K562 (cell line): ENCODE results near the gene CCR2. TPM values are rescaled to one million over a fixed set of nuclear protein-coding genes. Genes with fewer than 3 reads are reported as not detected.
A peak's percentile ranks its signal among the peaks of the same experiment; 100 is the strongest.

Source experiments
- CREB1 ChIP-seq, 2 experiments: sonication (generic) in 1 of 2; formaldehyde crosslinking in 1 of 2; IDR thresholded peaks; 2 replicates each; pipeline versions ENCODE4 v1.6.1 to v1.8.0; 2012 to 2022; ENCODE audit warnings: inconsistent platforms in 1 of 2, mild to moderate bottlenecking in 1 of 2, missing genetic modification reagents in 1 of 2, moderate library complexity in 1 of 2
- FUS ChIP-seq: fragments of 200-400 bp; formaldehyde crosslinking; optimal IDR thresholded peaks from 2 replicates; pipeline ENCODE3; 2017; ENCODE audit warnings: low read depth, low read length
- HEY1 ChIP-seq: fragments of 250-450 bp; sonication (Bioruptor Pico); IDR thresholded peaks from 2 replicates; pipeline ENCODE4 v1.5.0; 2020; ENCODE audit warnings: mild to moderate bottlenecking, moderate library complexity, borderline replicate concordance
- ILK ChIP-seq: fragments of 450-650 bp; IDR thresholded peaks from 2 replicates; pipeline ENCODE4 v1.6.1; 2016; ENCODE audit warnings: missing genetic modification characterization, low read depth, mild to moderate bottlenecking, missing compliant biosample characterization, moderate library complexity, borderline replicate concordance
- KLF13 ChIP-seq: fragments of 450-650 bp; IDR thresholded peaks from 2 replicates; pipeline ENCODE4 v1.6.1; 2016; ENCODE audit warnings: missing genetic modification characterization, low read depth, mild to moderate bottlenecking, missing compliant biosample characterization, moderate library complexity, borderline replicate concordance
- MCM5 ChIP-seq: fragments of 450-650 bp; IDR thresholded peaks from 2 replicates; pipeline ENCODE4 v1.6.1; 2016; ENCODE audit warnings: low read depth
- NUFIP1 ChIP-seq: fragments of 450-650 bp; IDR thresholded peaks from 2 replicates; pipeline ENCODE4 v1.6.1; 2018; ENCODE audit not compliant: partially characterized antibody
- OTX1 ChIP-seq: fragments of 450-650 bp; formaldehyde crosslinking; IDR thresholded peaks from 2 replicates; pipeline ENCODE4 v1.4.0; 2022; ENCODE audit warnings: mild to moderate bottlenecking
- PHB ChIP-seq: fragments of 250-450 bp; sonication (Bioruptor Pico); IDR thresholded peaks from 2 replicates; pipeline ENCODE4 v1.5.0; 2021
- RBM17 ChIP-seq: fragments of 200-400 bp; formaldehyde crosslinking; IDR thresholded peaks from 2 replicates; pipeline ENCODE4 v1.6.1; 2017; ENCODE audit warnings: low read depth, mild to moderate bottlenecking, low read length, borderline replicate concordance
- RNF2 ChIP-seq: sonication (generic); IDR thresholded peaks from 2 replicates; pipeline ENCODE4 v1.6.1; 2016
- SMAD4 ChIP-seq: fragments of 250-450 bp; sonication (Bioruptor Pico); conservative IDR thresholded peaks from 2 replicates; pipeline ENCODE4 v1.8.0; 2021; ENCODE audit warnings: inconsistent platforms, mild to moderate bottlenecking, moderate library complexity
- ZNF134 ChIP-seq: fragments of 250-450 bp; sonication (Bioruptor Pico); conservative IDR thresholded peaks from 2 replicates; pipeline ENCODE4 v1.4.0; 2020
- polyA plus RNA-seq, 8 experiments: library from polyadenylated mRNA; depleted of rRNA in 4 of 8; stranded (reverse) in 5 of 8; unstranded in 3 of 8; fragments of >200 nt; fragmentation: Nextera tagmentation in 2 of 8; fragmentation: Illumina TruSeq in 1 of 8; extraction: Ambion mirVana in 2 of 8; extraction: Trizol in 1 of 8; gene quantifications; 2 replicates each; pipeline versions ENCODE4 v1.2.1 to v1.2.3, GENCODE V29; 2011 to 2014; ENCODE audit warnings: inconsistent platforms in 1 of 8, missing spikeins in 1 of 8
- total RNA-seq, 7 experiments: library from RNA; depleted of rRNA in 6 of 7; stranded (reverse); fragments of >200 nt in 6 of 7; fragmentation: Illumina TruSeq in 2 of 7; extraction: Trizol in 2 of 7; gene quantifications; 2 replicates each; pipeline versions ENCODE4 v1.2.1 to v1.2.3, GENCODE V29; 2011 to 2021; ENCODE audit warnings: low replicate concordance in 1 of 7
- TF ChIP-seq, protein P1 (sequence below): IDR thresholded peaks from 2 replicates; pipeline ENCODE4 v1.6.1; 2012; ENCODE audit warnings: low read depth, low read length, improper control_type of control experiment, borderline replicate concordance
- TF ChIP-seq, protein P2 (sequence below): sonication (generic); formaldehyde crosslinking; IDR thresholded peaks from 2 replicates; pipeline ENCODE4 v1.8.0; 2022; ENCODE audit warnings: mild to moderate bottlenecking, low read depth, missing genetic modification reagents
- TF ChIP-seq, protein P3 (sequence below): sonication (generic); formaldehyde crosslinking; IDR thresholded peaks from 2 replicates; pipeline ENCODE4 v1.5.0; 2020; ENCODE audit warnings: missing genetic modification reagents
- TF ChIP-seq, protein P4 (sequence below): fragments of 250-450 bp; sonication (Bioruptor Pico); IDR thresholded peaks from 2 replicates; pipeline ENCODE4 v1.4.0; 2020; ENCODE audit warnings: borderline replicate concordance

Gene CCR2
- total and polyA plus RNA-seq, 9 of the 15 experiments (the other 6 are each of a cell fraction or from before 2014, with no cell fraction given): not detected

DNA sequence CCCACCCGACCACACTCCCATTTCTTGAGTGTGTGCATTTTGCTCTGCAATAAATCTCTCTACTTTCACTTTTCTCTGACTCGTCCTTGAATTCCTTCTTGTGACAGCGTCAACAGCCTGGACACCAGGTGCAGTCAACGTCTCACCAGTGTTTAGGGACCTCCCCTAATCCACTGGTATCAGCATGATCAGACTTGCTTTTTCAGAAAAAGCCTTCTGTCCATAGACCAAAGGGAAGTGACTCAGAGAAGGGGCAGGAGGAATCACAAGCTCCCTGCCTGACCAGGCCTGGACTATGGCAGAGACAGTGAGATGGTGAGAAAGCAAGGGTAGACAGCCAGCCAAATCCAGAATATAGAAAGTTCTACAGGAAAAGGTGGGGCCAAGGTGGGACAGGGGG, 32.3 kb downstream of the CCR2 start (continued):
- TF ChIP-seq, protein P1, sequence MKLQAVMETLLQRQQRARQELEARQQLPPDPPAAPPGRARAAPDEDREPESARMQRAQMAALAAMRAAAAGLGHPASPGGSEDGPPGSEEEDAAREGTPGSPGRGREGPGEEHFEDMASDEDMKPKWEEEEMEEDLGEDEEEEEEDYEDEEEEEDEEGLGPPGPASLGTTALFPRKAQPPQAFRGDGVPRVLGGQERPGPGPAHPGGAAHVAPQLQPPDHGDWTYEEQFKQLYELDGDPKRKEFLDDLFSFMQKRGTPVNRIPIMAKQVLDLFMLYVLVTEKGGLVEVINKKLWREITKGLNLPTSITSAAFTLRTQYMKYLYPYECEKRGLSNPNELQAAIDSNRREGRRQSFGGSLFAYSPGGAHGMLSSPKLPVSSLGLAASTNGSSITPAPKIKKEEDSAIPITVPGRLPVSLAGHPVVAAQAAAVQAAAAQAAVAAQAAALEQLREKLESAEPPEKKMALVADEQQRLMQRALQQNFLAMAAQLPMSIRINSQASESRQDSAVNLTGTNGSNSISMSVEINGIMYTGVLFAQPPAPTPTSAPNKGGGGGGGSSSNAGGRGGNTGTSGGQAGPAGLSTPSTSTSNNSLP: no peak
- peak; percentile 55; the same call in 1 of the 2 replicates for TF ChIP-seq RNF2
- TF ChIP-seq HEY1 (CRISPR knock-in tag): no peak
- no peak for TF ChIP-seq OTX1
- no peak for TF ChIP-seq SMAD4 (CRISPR knock-in tag)
- TF ChIP-seq CREB1 (IDR thresholded peaks at IDR 0.05): no peak
- TF ChIP-seq CREB1 (CRISPR knock-in tag; IDR thresholded peaks at IDR 0.05): peak; percentile 45; the same call in 1 of the 2 replicates
- TF ChIP-seq, protein P2, sequence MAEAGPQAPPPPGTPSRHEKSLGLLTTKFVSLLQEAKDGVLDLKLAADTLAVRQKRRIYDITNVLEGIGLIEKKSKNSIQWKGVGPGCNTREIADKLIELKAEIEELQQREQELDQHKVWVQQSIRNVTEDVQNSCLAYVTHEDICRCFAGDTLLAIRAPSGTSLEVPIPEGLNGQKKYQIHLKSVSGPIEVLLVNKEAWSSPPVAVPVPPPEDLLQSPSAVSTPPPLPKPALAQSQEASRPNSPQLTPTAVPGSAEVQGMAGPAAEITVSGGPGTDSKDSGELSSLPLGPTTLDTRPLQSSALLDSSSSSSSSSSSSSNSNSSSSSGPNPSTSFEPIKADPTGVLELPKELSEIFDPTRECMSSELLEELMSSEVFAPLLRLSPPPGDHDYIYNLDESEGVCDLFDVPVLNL (CRISPR knock-in tag): no peak
- no peak for TF ChIP-seq PHB (CRISPR knock-in tag)
- no peak for TF ChIP-seq KLF13 (tag)
- no peak for TF ChIP-seq ZNF134 (CRISPR knock-in tag)
- TF ChIP-seq, protein P3, sequence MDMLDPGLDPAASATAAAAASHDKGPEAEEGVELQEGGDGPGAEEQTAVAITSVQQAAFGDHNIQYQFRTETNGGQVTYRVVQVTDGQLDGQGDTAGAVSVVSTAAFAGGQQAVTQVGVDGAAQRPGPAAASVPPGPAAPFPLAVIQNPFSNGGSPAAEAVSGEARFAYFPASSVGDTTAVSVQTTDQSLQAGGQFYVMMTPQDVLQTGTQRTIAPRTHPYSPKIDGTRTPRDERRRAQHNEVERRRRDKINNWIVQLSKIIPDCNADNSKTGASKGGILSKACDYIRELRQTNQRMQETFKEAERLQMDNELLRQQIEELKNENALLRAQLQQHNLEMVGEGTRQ (CRISPR knock-in tag): no peak
- TF ChIP-seq FUS: no peak
- TF ChIP-seq ILK (tag): no peak
- TF ChIP-seq, protein P4, sequence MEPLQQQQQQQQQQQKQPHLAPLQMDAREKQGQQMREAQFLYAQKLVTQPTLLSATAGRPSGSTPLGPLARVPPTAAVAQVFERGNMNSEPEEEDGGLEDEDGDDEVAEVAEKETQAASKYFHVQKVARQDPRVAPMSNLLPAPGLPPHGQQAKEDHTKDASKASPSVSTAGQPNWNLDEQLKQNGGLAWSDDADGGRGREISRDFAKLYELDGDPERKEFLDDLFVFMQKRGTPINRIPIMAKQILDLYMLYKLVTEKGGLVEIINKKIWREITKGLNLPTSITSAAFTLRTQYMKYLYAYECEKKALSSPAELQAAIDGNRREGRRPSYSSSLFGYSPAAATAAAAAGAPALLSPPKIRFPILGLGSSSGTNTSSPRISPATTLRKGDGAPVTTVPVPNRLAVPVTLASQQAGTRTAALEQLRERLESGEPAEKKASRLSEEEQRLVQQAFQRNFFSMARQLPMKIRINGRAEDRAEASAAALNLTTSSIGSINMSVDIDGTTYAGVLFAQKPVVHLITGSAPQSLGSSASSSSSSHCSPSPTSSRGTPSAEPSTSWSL (CRISPR knock-in tag): no peak
- no peak for TF ChIP-seq NUFIP1
- TF ChIP-seq MCM5: no peak
- no peak for TF ChIP-seq RBM17
